GM19351 (cell line): ENCODE data around the gene DDX10.
"Not testable (repeated sequence)": the region's sequence is repeated elsewhere in the genome, so short reads cannot be mapped to it uniquely, and the experiment has no call there.

Experiments used
- ATAC-seq: cut with Tn5 transposase; IDR thresholded peaks from one replicate; pipeline ENCODE4 v1.9.1; 2021; ENCODE audit warnings: mild to moderate bottlenecking, moderate library complexity; ENCODE audit not compliant: unreplicated experiment

The DDX10 gene

DNA sequence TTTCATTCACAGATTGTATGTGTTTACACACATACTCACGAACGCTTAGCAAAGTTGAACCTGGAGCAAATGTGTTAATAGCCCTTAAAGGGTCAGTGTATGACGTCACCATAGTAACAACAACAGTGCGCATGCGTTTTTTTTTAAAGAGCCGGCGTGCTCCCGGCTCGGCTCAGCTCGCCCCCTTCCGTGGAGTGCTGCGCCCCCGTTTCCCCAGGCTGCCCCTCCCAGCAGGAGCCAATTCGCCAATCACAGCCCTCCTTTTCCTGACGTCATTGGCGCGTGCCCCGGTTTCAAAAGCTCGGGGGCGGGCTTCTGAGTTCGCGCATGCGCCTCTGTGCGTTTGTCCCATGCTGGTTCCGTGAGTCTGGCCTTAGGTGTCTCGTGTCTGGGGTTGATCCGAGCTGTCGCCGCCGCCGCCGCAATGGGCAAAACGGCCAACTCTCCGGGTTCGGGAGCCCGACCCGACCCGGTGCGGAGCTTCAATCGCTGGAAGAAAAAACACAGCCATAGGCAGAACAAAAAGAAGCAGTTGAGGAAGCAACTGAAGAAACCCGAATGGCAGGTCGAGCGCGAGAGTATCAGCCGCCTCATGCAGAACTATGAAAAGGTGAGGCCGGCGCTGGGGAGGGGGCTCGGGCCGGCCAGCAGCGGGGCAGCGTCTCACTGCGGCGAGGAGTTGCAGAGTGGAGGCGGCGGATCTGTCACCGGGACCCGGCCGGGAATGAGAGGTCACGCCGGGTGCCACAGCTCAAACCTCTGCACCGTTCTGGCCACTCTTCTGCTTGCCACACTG is at the start of gene DDX10:
DDX10 (plus strand) TSS at position 340 of the 796 bp plus-strand sequence; CDS start at position 425, 85 bp downstream.
- ATAC-seq, result peak; percentile 80

DNA sequence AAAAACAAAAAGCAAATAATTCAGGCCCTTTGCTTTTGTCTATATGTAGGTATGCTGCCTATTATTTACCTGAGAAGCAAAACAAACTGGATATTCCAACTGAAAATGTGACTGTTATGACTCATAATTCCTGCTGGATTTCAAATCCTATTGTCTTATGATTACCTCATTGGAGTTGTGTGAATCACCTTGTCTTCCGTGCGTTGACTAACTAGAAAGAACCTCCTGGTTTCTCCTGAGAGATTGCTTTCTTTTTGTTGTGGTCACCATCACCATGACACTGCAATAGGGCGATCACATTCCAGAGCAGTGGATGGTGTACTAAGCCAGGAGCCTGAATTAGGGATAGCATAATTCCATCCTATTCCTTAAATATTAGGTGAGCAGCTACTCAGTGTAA is 48.3 kb upstream of the DDX10 start:
- ATAC-seq, result no peak

DNA sequence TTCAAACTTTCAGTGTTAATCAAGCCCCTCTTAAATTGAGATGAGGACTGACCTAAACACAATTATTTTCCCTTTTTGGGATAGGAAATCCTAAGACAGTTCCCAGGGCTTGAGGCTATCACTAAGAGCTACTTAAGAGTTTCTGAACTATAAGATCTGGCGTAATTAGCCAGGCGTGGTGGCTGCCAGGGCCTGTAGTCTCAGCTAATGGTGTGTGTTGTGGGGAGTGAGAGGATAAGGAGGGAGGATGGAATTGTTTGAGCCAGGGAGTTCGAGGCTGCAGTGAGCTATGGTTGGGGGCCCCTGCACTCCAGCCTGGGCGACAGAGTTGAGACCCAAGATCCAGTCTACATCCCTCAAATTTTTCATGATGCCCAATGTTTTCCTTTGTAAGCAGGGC is 47.8 kb upstream of the DDX10 start:
- ATAC-seq, result no peak

DNA sequence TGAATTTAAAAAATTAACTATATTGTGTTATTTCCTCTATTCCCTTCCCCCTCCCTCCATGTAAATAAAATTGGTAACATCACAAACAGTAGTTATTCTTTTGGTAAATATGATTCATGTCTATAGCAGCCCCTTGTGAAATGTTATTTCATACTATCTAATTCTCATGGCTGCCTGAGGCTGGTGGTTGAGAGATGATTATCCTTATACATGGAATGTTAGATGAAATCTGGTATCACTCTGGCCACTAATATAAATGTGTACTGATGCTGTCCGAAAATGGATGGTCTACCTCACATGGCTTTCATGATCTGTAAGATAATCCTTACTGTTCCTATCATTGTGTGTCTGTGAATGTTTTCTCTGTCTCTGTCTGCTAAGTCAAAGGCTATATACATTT is 46.3 kb upstream of the DDX10 start:
- ATAC-seq, result no peak

DNA sequence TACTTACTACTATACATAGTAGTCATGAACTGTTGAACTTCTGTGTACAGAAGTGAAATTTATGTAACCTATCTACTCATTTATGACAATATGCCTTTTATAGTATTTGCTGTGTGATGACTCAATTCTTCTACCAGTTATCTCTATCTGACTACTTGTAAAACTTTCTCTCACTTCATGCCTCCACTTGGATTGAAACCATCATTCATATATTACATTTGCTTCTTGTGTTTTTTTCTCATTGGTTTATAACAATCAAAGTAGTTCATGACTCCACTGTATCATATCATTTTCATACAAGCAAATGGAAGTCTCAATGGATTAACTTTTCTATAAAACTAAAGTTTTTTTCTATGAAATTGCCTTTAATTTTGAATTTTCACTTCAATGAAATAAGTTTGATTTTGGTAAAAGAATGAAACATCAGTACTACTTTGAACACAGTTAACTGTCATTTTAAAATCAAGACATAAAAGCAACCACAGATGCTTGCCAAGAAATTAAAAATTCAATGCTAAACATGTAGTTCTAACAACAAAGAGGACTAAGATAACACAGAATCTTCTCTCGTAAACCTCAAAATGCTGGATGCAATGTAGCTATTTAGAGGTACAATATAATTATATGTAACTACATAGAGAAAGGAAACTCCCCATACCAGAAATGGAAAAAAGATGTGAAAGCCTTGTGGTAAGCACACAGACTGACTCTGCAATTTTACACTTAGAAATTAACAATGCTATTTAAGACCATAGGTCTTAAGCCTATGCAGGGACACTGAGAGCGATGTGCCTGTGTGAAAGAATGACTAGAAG is 43.7 kb upstream of the DDX10 start:
- ATAC-seq, result peak; percentile 87

DNA sequence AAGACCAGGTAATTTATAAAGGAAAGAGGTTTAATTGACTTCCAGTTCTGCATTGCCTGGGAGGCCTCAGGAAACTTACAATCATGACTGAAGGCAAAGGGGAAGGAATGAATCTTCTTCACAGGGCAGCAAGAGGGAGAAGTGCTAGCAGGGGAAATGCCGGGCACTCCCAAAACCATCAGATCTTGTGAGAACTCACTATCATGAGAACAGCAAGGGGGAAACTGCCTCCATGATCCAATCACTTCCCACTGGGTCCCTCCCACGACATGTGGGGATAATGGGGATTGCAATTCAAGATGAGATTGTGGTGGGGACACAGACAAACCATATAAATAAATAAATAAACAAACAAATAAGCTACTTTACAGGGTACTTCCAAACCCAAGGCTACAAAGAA is 42.5 kb upstream of the DDX10 start:
- ATAC-seq, result no peak

DNA sequence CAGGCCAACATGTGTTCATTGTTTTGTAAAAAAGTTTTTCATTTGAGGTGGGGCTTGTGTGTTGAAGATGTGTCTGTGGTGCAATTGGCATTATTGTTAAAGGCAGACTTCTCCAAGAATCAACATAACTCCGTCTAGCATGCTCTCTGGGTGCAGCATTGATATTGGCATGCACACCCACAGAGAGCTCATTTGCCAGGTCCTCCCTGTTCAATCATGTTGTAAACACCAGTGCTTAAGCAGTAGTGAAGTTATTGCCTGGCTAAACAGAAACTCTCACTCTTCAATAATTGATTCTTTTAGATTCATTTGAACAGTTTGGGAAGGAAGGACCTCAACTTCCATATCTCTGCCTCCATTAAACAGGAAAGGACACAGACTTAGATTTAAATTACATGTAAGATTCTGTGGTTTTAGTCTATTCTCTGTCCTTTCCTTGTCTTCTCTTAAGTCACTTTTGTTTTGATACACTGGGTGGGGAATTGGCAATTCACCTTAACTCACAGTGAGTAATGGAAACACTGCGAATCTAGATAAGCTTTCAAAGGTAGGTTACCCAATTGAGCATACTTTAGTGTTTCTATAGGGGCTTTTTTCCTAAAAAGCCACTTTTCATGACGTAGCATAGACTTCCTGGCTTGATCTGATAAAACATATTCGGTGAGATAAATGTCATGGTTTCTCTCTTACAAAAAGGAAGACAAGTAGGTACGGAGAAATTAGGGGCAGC is 40.5 kb upstream of the DDX10 start:
- ATAC-seq, result no peak

DNA sequence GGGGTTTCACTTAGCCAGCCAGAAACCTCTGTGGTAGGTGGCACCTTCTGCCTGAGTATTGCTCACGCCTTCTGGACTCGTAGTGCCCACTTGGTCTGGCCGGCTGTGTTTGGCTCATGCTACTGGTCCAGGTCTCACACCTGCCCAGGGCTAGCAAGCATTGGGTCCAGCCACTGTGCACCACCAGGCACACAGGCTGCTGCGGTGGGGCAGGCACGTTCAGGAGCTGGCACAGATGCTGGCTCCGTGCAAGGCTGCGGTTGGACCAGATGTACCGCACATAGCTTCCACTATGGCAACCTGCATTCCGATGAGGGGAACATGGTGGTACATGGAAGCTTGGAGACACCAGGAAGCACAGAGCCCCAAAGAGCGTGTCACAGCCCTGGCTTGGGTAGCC is 36.5 kb upstream of the DDX10 start:
- no peak for ATAC-seq

DNA sequence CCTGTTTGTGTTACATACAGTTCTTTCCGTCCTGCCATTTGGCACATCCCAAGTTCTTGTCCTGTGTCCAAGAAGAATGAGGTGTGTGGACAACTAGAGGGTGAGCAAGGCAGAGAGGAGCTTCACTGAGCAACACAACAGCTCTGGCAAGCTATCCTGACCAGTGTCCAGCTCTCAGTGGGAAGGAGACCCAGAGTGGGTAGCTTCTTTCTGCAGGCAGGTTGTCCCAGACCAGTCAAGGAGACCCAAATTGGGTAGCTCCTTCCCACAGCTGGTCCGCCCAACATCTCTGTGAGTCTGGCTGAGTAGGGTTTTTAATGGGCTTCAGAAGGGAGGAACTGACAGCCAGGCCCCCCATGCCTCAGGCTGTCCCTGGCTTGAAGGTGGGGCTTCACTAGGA is 36.1 kb upstream of the DDX10 start:
- ATAC-seq, result no peak

DNA sequence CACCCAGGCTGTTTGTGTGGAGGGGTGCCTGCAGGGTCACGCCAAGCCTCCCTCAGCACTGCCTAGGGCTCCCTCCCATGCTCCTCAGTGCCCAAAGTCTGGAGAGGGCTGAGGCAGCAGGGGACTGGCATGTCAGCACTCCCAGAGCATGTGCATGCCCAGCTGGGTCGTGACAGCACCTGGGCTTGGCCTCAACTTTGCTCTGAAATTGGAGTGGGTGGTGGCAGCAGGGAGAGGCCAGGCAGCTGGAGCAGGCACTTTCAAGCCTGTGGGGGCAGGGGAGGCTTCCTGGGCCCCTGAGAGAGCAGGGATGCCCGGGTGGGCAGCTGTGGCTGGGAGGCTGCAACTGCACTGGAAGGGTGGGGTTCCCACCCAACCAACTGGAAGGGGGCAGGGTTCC is 35.6 kb upstream of the DDX10 start:
- no peak for ATAC-seq

DNA sequence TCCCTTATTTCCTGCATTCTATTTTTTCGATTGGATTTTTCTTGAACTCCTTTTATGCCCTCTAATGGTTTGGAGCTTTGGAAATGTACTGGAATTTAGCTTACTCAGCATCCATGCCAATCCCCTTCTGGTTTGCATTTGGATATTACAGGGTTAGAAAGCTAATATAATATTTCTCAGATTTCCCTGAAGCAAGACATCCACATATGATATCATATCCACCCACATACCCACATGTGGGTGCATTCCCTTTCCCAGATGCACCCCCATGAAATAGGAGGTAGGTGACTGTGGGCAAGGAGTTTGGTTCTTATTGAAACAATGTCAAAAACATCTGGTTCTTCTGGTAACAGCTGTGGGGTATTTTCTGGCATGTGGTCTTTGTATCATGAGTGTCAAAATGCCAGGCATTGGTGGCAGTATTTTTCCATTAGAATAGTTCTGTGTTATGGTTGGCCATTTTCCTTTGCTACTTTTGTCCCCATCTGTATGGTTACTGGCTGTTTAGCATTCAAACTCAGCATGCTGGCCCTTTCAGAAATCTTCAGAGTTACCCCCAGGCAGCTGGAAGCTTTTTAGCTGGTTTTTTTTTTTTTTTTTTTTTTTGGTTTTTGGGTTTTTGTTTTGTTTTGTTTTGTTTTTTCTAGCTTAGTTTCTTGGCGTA is 32.7 kb upstream of the DDX10 start:
- ATAC-seq, result no peak

DNA sequence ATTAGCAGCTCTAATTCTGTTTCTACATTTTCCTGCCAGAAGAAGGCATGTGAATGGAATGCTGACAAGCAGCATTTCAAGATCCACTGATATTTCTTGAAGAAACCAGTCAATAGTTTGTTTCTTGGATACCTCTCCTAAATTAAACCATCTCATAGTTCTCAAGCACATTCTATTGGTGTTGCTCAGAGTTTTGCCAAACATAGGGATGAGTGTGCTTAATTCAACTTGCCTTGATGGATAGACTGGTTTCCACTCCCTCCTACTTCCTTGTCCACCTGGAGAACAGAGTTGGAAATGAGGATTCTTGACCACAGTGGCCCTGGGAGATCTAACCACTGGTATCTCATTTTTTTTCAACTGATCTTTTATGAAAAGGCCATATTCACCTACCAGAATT is 29.8 kb upstream of the DDX10 start:
- ATAC-seq, result no peak

DNA sequence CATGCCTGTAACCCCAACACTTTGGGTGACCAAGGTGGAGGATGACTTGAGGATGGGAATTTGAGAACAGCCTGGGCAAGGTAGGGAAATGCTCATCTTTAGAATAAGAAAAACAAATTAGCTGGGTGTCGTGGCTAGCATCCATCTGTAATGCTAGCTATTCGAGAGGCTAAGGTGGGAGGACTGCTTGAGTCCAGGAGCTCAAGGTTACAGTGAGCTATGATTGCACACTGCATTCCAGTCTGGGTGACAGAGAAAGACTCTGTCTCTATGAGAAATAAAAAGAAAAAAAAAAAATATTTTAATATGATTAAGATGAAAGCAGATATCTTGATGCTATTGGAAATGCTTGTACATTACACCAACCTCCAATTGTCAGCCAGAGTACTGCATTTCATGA is 28.6 kb upstream of the DDX10 start:
- no peak for ATAC-seq

DNA sequence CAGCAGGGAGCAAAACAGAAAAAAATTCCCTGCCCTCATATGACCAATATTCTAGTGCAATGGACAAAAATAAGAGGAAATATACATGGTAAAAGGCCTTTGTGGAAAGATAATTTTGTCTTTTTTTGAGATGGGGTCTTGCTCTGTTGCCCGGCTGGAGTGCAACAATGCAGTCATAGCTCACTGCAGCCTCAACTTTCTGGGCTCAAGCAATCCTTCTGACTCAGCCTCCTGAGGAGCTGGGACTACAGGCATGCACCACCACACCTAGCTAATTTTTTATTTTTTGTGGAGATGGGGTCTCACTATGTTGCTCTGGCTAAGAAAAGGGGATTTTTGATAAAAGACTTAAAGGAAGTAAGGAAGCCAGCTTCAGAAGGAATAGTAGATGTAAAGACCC is 25.7 kb upstream of the DDX10 start:
- no peak for ATAC-seq

DNA sequence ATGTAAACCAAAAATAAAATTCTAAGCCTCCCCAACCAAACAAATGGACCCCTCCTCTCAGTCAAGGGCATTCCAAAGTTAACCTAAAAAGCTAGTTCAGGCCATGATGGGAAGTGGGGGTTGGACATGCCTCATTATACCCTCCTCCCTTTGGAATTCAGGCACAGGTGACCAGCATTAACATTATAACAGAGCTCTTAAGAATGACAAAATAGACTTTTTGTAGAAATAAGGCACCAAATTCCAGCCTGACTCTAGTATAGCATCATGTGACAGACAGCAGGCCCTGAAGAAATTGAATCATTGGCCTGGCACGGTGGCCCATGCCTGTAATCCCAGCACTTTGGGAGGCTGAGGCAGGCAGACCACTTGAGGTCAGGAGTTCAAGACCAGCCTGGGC is 23.1 kb upstream of the DDX10 start:
- ATAC-seq, result not testable (repeated sequence)

DNA sequence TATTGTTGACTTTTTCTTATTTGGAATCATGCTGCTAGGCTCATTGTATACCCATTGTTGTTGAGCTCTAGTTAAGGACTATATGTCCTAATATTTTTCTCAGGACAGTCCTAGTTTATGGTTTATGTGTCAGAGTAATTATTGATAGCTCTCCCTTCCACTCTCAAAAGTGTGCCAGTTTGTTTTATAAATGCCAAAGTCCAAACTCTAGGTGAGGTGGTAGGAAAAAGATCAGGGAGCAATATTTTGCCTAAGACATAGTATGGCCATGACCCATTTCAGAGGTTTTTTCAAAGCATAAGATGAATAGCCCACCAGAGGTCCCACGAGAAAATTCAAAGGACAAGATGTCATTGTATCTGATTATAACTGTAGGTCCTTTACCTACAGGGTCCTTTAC is 20.9 kb upstream of the DDX10 start:
- ATAC-seq, result no peak

DNA sequence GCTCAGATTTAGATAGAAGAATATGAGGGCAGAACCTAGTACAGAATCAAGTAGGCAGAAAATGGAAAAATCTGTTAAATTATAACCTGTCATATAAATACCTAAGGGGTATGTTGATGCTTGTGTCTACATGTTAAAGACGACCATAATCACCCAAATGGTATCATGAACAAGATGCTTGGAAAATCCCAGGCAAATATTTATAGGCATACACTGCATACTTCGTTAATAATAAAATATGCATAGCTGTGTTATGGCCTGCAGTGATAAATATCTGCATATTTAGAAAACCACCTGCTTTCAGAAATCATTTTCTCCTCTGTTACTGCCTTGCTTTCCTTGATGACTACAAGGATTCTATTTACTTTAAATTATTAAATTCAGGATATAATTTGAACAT is 18.9 kb upstream of the DDX10 start:
- no peak for ATAC-seq

DNA sequence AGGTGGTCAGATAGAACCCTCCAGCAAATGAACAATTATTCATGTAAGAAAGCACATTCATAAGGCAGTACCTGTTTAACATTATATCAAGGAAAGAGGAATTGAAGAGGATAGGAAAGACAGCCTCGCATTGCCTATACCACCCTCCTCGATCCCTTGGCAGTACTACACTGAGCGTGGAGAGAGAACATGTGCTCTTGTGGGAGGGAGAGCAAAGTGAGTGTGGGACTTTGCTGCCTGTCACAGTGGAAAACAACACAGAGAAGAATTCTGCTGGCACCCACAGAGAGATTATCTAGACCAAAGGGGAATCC is 17.5 kb upstream of the DDX10 start:
- ATAC-seq, result no peak

DNA sequence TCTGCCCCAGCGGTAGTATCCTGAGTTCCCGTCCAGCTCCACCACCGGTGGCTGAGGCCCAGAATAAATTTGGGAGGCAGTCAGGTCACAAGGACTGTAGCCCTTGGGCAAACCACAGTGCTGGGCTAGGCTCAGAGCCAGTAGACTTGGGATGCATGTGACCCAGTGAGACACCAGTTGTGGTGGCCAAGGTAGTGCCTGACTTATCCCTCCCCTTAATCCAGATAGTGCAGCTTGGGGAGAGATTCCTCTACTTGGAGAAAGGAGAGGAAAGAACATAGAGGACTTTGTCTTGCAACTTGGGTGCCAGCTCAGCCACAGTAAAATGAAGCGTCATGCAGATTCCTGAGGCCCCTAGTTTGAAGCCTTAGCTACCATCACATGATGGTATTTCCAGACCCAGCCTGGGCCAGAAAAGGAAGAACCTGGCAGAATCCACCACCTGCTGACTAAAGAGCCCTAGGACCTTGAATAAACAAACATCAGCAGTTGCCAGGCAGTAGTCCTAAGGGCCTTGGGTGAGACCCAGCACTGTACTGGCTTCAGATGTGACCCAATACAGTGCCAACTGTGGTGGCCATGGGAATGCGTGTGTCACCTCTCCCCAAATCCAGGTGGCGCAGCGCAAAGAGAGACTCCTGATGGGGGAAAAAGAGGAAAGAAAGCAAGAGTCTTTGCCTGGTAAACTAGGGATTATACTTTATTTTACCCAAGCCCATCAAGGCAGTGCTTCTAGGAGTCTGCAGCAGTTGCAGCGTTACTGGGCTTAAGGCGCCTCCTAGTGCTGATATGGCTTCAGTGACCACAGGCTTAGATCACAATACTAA is 17.0 kb upstream of the DDX10 start:
- ATAC-seq, result peak; percentile 99

DNA sequence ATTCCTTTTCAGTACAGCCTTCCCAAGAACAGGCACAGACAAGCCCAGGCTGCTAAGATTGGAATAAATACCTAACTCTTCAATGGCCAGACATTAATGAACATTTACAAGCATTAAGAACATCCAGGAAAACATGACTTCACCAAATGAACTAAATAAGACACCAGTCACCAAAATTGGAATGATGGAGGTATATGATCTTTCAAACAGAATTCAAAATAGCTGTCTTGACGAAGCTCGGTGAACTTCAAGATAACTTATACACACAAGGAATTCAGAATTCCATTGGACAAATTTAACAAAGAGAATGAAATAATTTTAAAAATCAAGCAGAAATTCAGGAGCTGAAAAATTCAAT is 16.4 kb upstream of the DDX10 start:
- ATAC-seq, result no peak

DNA sequence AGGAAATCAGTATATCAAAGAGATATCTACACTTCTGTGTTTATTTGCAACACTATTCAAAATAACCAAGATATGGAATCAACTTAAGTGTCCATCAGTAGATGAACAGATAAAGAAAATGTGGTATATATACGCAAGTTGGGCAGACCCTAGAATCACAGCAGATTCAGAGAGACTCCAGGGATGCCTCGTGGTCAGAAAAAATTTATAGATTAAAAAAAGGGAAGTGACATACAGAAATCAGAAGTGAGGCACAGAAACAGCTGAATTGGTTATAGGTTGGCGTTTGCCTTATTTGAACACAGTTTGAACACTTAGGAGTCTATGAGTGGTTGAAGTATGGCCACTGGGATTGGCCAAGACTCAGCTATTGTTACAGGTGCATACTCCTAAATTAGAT is 10.8 kb upstream of the DDX10 start:
- ATAC-seq, result not testable (repeated sequence)
